ENCODE measurements around the gene SASS6. TPM values are rescaled to one million over a fixed set of nuclear protein-coding genes. Genes with fewer than 3 reads are reported as not detected.

The SASS6 gene
- total and polyA plus RNA-seq, 9 of the 15 experiments (the other 6 are each of a cell fraction or from before 2014, with no cell fraction given): 11.6 to 34.1 (median 18.0) TPM

GRCh38 chr1:100130552-100131077, 2.1 kb downstream of the SASS6 start (continued):
- no peak for TF ChIP-seq ZNF318 (IDR thresholded peaks at IDR 0.05; ENCODE audit: borderline replicate concordance in 1 of 2, low read depth in 1 of 2)
- peak; percentile 52 for TF ChIP-seq ZNF592 (IDR thresholded peaks at IDR 0.05)
- TF ChIP-seq BCL6 (CRISPR knock-in tag; IDR thresholded peaks at IDR 0.05): no peak
- peak; percentile 81 for TF ChIP-seq ZNF384 (IDR thresholded peaks at IDR 0.05; ENCODE audit: low read depth, low read length)
- TF ChIP-seq TOE1 (IDR thresholded peaks at IDR 0.05; ENCODE audit: borderline replicate concordance): no peak
- TF ChIP-seq TOE1 (CRISPR knock-in tag; IDR thresholded peaks at IDR 0.05; ENCODE audit: borderline replicate concordance, low read depth): no peak
- no peak for TF ChIP-seq ELF4 (CRISPR knock-in tag; IDR thresholded peaks at IDR 0.05)
- TF ChIP-seq MTA1 (IDR thresholded peaks at IDR 0.05; ENCODE audit: borderline replicate concordance): 0 out of 2 replicates have a peak, but pooled peaks have one; percentile 18
- peak; percentile 18 for TF ChIP-seq HDAC3 (IDR thresholded peaks at IDR 0.05; ENCODE audit: borderline replicate concordance, partially characterized antibody)
- no peak for TF ChIP-seq FUS (optimal IDR thresholded peaks at IDR 0.05; ENCODE audit: low read depth, low read length)
- peak; percentile 59; the same call in 1 of the 2 replicates for TF ChIP-seq ATF3 (IDR thresholded peaks at IDR 0.05)
- no peak for TF ChIP-seq ATF3 (CRISPR knock-in tag; conservative IDR thresholded peaks at IDR 0.05)
- peak; percentile 46 for TF ChIP-seq NR2C1 (IDR thresholded peaks at IDR 0.05)
- TF ChIP-seq NR2C1 (tag; IDR thresholded peaks at IDR 0.05): peak; percentile 68; the same call in 1 of the 2 replicates
- no peak for TF ChIP-seq LARP7 (IDR thresholded peaks at IDR 0.05)

Measured in K562 (cell line).